Esophagus muscularis mucosa (tissue), 4 donors: ENCODE data around the gene IQCC.

Experiments
- EP300 ChIP-seq: sonication (generic); formaldehyde crosslinking; IDR thresholded peaks from one replicate; pipeline ENCODE4 v1.6.1; 2017; ENCODE audit warnings: antibody characterized with exemption
- POLR2A ChIP-seq: fragments of 450-650 bp; IDR thresholded peaks from one replicate; pipeline ENCODE4 v1.6.1; 2017; ENCODE audit warnings: antibody characterized with exemption, moderate library complexity, mild to moderate bottlenecking, low read depth
- POLR2AphosphoS5 ChIP-seq, 2 donors: sonication (generic); formaldehyde crosslinking; IDR thresholded peaks; one replicate each; pipeline ENCODE4 v1.6.1; 2017; ENCODE audit warnings: antibody characterized with exemption in 2 of 2
- TF ChIP-seq, protein P1 (sequence below), 3 experiments: fragments of 200-600 bp in 2 of 3; fragments of 450-650 bp in 1 of 3; sonication (generic) in 2 of 3; IDR thresholded peaks; one replicate each; pipeline ENCODE4 v1.5.1; 2017 to 2019; ENCODE audit warnings: antibody characterized with exemption in 3 of 3, mild to moderate bottlenecking in 2 of 3, moderate library complexity in 1 of 3

DNA sequence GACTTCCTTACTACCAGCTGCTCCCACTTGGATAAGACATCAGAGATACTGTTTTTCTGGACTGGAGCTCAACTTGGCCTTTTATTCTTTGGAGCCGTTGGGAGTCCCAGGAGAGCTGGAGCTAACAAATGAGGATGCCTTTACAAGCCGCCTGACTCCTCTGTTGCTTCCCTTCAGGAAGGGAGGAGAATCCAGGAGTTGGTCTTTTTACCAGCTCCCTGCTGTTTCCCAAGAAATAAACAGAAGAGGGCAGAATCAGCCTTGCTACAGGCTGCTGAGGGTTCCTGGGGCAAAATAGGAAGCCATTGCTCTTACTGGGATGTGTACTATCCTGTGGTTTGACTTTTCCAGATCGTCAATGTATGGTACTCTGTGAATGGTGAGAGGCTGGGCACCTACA lies 18.2 kb downstream of the IQCC start:
- TF ChIP-seq, protein P1, sequence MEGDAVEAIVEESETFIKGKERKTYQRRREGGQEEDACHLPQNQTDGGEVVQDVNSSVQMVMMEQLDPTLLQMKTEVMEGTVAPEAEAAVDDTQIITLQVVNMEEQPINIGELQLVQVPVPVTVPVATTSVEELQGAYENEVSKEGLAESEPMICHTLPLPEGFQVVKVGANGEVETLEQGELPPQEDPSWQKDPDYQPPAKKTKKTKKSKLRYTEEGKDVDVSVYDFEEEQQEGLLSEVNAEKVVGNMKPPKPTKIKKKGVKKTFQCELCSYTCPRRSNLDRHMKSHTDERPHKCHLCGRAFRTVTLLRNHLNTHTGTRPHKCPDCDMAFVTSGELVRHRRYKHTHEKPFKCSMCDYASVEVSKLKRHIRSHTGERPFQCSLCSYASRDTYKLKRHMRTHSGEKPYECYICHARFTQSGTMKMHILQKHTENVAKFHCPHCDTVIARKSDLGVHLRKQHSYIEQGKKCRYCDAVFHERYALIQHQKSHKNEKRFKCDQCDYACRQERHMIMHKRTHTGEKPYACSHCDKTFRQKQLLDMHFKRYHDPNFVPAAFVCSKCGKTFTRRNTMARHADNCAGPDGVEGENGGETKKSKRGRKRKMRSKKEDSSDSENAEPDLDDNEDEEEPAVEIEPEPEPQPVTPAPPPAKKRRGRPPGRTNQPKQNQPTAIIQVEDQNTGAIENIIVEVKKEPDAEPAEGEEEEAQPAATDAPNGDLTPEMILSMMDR (IDR thresholded peaks at IDR 0.05): no peak
- TF ChIP-seq POLR2A (no peak), EP300 (no peak), POLR2AphosphoS5 (IDR thresholded peaks at IDR 0.05) (no peak)
